Fibroblast of lung (primary cell): ENCODE data around the gene ZBTB33. TPM values are rescaled to one million over a fixed set of nuclear protein-coding genes. Genes with fewer than 3 reads are reported as not detected.
A peak's percentile ranks its signal among the peaks of the same experiment; 100 is the strongest.

Experiments used
- DNase-seq, 2 donors: peaks; one replicate each; pipeline versions ENCODE4 v3.0.0 to v3.0.0-alpha.2; 2010; ENCODE audit warnings: low read depth in 2 of 2
- H2AFZ ChIP-seq: 2 replicates; pipeline ENCODE4 v1.5.1; 2012; ENCODE audit warnings: low read length, control low read depth, inconsistent platforms
- H3K27ac ChIP-seq: 2 replicates; pipeline ENCODE4 v1.5.1; 2011; ENCODE audit warnings: low read length, control low read depth; ENCODE audit not compliant: insufficient read depth
- H3K27me3 ChIP-seq: 2 replicates; pipeline ENCODE4 v1.5.1; 2011; ENCODE audit warnings: mild to moderate bottlenecking, low read length; ENCODE audit not compliant: control insufficient read depth, insufficient read depth
- H3K36me3 ChIP-seq: 2 replicates; pipeline ENCODE4 v1.5.1; 2011; ENCODE audit warnings: low read length; ENCODE audit not compliant: control insufficient read depth, insufficient read depth
- H3K4me1 ChIP-seq: 2 replicates; pipeline ENCODE4 v1.5.1; 2011; ENCODE audit warnings: low read length; ENCODE audit not compliant: control insufficient read depth, insufficient read depth; ENCODE audit errors: extremely low read depth
- H3K4me2 ChIP-seq: 2 replicates; pipeline ENCODE4 v1.5.1; 2011; ENCODE audit warnings: low read length, control low read depth; ENCODE audit not compliant: insufficient read depth; ENCODE audit errors: extremely low read depth
- H3K4me3 ChIP-seq, 4 experiments: fragments of 200-600 bp in 1 of 4; sonication (generic) in 1 of 4; replicated peaks in 1 of 4; 2 replicates each; pipeline ENCODE4 v1.5.1; 2011 to 2016; ENCODE audit warnings: low read length in 4 of 4, low read depth in 3 of 4, mild to moderate bottlenecking in 3 of 4, control low read depth in 2 of 4, inconsistent platforms in 1 of 4, mixed read lengths in 1 of 4; ENCODE audit not compliant: insufficient read depth in 1 of 4; ENCODE audit errors: control extremely low read depth in 1 of 4
- H3K79me2 ChIP-seq: 2 replicates; pipeline ENCODE4 v1.5.1; 2012; ENCODE audit warnings: mild to moderate bottlenecking, low read length, inconsistent platforms; ENCODE audit not compliant: control insufficient read depth, insufficient read depth
- H3K9ac ChIP-seq: 2 replicates; pipeline ENCODE4 v1.5.1; 2011; ENCODE audit warnings: mild to moderate bottlenecking, low read length, control low read depth; ENCODE audit not compliant: insufficient read depth
- H3K9me3 ChIP-seq: 2 replicates; pipeline ENCODE4 v1.5.1; 2012; ENCODE audit warnings: low read depth, low read length; ENCODE audit not compliant: control insufficient read depth, insufficient read depth
- H4K20me1 ChIP-seq: 2 replicates; pipeline ENCODE4 v1.5.1; 2011; ENCODE audit warnings: low read length; ENCODE audit not compliant: control insufficient read depth, insufficient read depth; ENCODE audit errors: extremely low read depth
- CTCF ChIP-seq, 2 donors: IDR thresholded peaks in 1 of 2; conservative IDR thresholded peaks in 1 of 2; 1 replicate in 1 of 2; 2 replicates in 1 of 2; pipeline ENCODE4 v1.5.1; 2011 to 2012; ENCODE audit warnings: low read length in 2 of 2, control low read depth in 1 of 2, inconsistent platforms in 1 of 2, low read depth in 1 of 2, mild to moderate bottlenecking in 1 of 2
- EZH2 ChIP-seq: IDR thresholded peaks from 2 replicates; pipeline ENCODE4 v1.5.1; 2012; ENCODE audit warnings: low read length, control low read depth, mild to moderate bottlenecking; ENCODE audit errors: missing control alignments
- polyA plus RNA-seq, 2 donors: library from polyadenylated mRNA; depleted of rRNA in 1 of 2; stranded (reverse) in 1 of 2; unstranded in 1 of 2; fragments of >200 nt; gene quantifications; 2 replicates each; pipeline ENCODE4 v1.2.1, GENCODE V29; 2011 to 2012; ENCODE audit warnings: missing spikeins in 1 of 2
- total RNA-seq: library from RNA; depleted of rRNA; stranded (reverse); fragments of >200 nt; gene quantifications from 2 replicates; pipeline ENCODE4 v1.2.1, GENCODE V29; 2014

ZBTB33 gene
- total and polyA plus RNA-seq, 2 donors (not counting 1 experiment from before 2014, with no cell fraction given) = 6.6 to 9.7 TPM

GRCh38 chrX:120205816-120206753 is 44.5 kb upstream of the ZBTB33 start:
- Histone ChIP-seq H3K9me3 (no peaks in the 10 kb centered on the region), H2AFZ (no peak overlapping the region), H3K27me3 (no peaks in the 10 kb centered on the region), H3K79me2 (no peaks in the 10 kb centered on the region), H3K4me3 (no peak overlapping the region), H3K27ac (no peak overlapping the region), H3K36me3 (no peaks in the 10 kb centered on the region), H3K4me2 (no peak overlapping the region), H3K9ac (no peak overlapping the region), H3K4me1 (no peaks in the 10 kb centered on the region), H4K20me1 (no peaks in the 10 kb centered on the region)
- DNase-seq = no peak
- TF ChIP-seq CTCF (conservative IDR thresholded peaks at IDR 0.05 in 1 of 2, IDR thresholded peaks at IDR 0.05 in 1 of 2; ENCODE audit: low read depth in 1 of 2, low read length in 2 of 2) (no peak), EZH2 (no peak)

- H3K27ac ChIP-seq = no peak overlapping the region
- no peaks in the 10 kb centered on the region for H3K36me3 ChIP-seq
- H3K4me2 ChIP-seq = no peak overlapping the region
- no peaks in the 10 kb centered on the region for H3K9me3 ChIP-seq
- H3K4me3 ChIP-seq = no peak overlapping the region
- H2AFZ ChIP-seq = no peak overlapping the region
- TF ChIP-seq EZH2 = no peak
- TF ChIP-seq CTCF (conservative IDR thresholded peaks at IDR 0.05 in 1 of 2, IDR thresholded peaks at IDR 0.05 in 1 of 2; ENCODE audit: low read depth in 1 of 2, low read length in 2 of 2) = no peak
- no peaks in the 10 kb centered on the region for H3K79me2 ChIP-seq
- no peaks in the 10 kb centered on the region for H3K4me1 ChIP-seq
- no peaks in the 10 kb centered on the region for H3K27me3 ChIP-seq
- DNase-seq = no peak
- no peak overlapping the region for H3K9ac ChIP-seq
- H4K20me1 ChIP-seq = no peaks in the 10 kb centered on the region
Observed at GRCh38 chrX:120207009-120207605, 43.5 kb upstream of the ZBTB33 start.

- no peak overlapping the region for H3K4me3 ChIP-seq
- no peaks in the 10 kb centered on the region for H3K4me1 ChIP-seq
- peak; percentile 33 to 57 for DNase-seq
- TF ChIP-seq CTCF (conservative IDR thresholded peaks at IDR 0.05 in 1 of 2, IDR thresholded peaks at IDR 0.05 in 1 of 2; ENCODE audit: low read depth in 1 of 2, low read length in 2 of 2) (peak; percentile 70 to 81), EZH2 (no peak)
- no peak overlapping the region for H3K27ac ChIP-seq
- H3K36me3 ChIP-seq = no peaks in the 10 kb centered on the region
- no peaks in the 10 kb centered on the region for H3K79me2 ChIP-seq
- H3K9me3 ChIP-seq = no peaks in the 10 kb centered on the region
- no peak overlapping the region for H3K4me2 ChIP-seq
- H4K20me1 ChIP-seq = no peaks in the 10 kb centered on the region
- H2AFZ ChIP-seq = no peak overlapping the region
- H3K27me3 ChIP-seq = no peaks in the 10 kb centered on the region
- H3K9ac ChIP-seq = no peak overlapping the region
Observed at GRCh38 chrX:120213438-120214265, 37.0 kb upstream of the ZBTB33 start.
